Sigmoid colon (tissue), 4 donors: ENCODE data around the gene FTO.

Experiments used
- POLR2A ChIP-seq, 2 donors: fragments of 450-650 bp; IDR thresholded peaks; one replicate each; pipeline ENCODE4 v1.6.1; 2016; ENCODE audit warnings: antibody characterized with exemption in 2 of 2, mild to moderate bottlenecking in 2 of 2, moderate library complexity in 2 of 2
- POLR2AphosphoS5 ChIP-seq, 4 donors: sonication (generic); formaldehyde crosslinking; IDR thresholded peaks; one replicate each; pipeline ENCODE4 v1.6.1; 2017; ENCODE audit warnings: antibody characterized with exemption in 4 of 4
- TF ChIP-seq, protein P1 (sequence below), 4 experiments: fragments of 450-650 bp in 3 of 4; fragments of 200-600 bp in 1 of 4; IDR thresholded peaks; one replicate each; pipeline ENCODE4 v1.5.1; 2016 to 2019; ENCODE audit warnings: antibody characterized with exemption in 4 of 4, mild to moderate bottlenecking in 3 of 4, moderate library complexity in 2 of 4

DNA sequence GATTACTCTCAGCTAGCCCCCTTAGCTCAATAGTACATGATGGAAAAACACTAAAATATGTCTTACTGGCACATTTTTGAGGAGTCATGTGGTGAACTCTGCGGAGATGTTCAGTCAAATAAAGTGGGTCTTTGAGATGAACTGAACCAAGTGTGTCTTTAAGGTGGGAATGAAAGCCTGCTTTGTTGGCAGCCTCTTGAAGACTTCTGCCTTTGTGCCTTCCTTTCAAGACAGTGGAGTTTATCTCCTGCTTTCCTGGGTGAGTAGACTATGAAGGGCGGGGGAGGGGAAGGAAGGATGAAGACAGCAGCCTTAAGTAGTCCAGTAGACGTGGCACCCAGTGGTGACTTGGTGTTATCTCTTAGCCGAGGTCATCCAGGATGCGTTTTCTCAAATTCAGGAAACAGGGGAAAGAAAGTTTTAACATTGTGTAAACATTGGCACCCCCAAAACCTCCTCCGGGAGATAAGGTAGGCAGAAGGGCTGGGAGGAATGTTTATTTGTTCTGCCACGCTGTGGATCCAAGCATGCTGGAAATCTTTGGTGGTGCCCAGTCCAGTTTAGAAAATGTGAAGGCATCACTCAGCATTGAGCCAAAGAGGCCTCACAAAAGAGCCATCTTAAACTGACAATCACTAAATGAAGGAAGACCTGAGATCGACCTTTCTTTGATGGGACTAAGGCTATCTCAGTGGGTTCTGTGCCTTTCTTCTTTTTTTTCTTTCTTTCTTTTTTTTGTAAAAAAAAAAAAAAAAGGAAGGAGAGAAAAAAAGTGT is 220.6 kb downstream of the FTO start:
- TF ChIP-seq, protein P1, sequence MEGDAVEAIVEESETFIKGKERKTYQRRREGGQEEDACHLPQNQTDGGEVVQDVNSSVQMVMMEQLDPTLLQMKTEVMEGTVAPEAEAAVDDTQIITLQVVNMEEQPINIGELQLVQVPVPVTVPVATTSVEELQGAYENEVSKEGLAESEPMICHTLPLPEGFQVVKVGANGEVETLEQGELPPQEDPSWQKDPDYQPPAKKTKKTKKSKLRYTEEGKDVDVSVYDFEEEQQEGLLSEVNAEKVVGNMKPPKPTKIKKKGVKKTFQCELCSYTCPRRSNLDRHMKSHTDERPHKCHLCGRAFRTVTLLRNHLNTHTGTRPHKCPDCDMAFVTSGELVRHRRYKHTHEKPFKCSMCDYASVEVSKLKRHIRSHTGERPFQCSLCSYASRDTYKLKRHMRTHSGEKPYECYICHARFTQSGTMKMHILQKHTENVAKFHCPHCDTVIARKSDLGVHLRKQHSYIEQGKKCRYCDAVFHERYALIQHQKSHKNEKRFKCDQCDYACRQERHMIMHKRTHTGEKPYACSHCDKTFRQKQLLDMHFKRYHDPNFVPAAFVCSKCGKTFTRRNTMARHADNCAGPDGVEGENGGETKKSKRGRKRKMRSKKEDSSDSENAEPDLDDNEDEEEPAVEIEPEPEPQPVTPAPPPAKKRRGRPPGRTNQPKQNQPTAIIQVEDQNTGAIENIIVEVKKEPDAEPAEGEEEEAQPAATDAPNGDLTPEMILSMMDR (IDR thresholded peaks at IDR 0.05), result no peak
- TF ChIP-seq POLR2A (IDR thresholded peaks at IDR 0.05), result no peak
- no peak for TF ChIP-seq POLR2AphosphoS5 (IDR thresholded peaks at IDR 0.05)
